NCI-H526 (cell line): ENCODE data around the gene PHF13.

Experiments used
- DNase-seq, 2 experiments: peaks; one replicate each; lab custom pipeline; 2025; lab: John Stamatoyannopoulos, UW

PHF13 gene

DNA sequence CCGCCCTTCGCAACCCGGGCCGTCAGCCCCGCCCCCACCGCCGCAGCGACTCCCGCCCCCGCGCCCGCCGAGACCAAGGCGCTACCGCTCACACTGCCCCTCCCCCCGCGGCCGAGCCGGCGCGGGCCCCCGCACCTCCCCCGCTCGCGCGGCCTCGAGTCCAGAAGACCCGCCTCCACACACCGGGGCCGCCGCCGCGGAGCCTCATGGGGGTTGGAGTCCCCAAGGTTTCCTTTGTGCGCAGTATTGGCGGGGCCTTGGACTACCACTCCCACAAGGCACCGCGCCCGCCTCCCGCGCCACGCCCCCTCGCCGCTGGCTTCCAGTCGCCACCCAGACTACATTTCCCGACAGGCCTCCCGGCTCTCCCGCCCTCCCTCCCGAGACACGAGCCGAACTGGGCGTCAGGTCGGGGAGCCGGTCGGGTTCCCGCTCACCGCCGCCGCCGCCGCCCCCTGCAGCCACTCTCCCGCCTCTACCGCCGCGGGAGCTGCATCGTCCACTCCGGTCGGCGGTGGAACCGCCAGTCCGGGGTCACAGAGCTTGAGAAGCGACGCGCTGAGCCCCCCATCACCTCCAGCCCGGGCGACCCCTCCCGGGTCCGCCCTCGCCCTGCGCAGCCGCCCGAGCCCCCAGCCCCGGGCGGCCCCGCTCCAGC, at the start of gene PHF13:
Gene PHF13 (plus strand): TSS at position 371 of the 658 bp plus-strand sequence. CDS start 336 bp downstream, outside the sequence.
- DNase-seq: peak; percentile 97 to 99

DNA sequence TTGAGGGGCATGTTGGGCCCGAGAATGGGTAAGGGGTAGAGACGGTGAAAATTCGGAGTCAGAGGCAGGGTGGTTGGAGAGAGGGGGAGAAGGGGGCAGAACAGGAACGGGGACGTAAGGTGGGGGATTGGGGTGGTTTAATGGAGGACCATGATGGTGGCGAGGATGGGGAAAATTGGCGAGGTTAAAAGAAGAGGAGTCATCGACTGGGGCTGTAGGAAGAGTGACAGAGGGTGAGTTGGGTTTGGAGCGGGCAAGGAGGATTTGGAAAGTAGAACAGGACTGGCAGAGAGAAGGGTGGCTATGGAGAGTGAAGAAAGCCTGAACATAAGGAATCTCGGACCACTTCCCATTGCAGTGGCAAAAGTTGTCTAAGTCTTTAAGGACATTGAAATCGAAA, 44.5 kb upstream of the PHF13 start:
- no peak for DNase-seq

DNA sequence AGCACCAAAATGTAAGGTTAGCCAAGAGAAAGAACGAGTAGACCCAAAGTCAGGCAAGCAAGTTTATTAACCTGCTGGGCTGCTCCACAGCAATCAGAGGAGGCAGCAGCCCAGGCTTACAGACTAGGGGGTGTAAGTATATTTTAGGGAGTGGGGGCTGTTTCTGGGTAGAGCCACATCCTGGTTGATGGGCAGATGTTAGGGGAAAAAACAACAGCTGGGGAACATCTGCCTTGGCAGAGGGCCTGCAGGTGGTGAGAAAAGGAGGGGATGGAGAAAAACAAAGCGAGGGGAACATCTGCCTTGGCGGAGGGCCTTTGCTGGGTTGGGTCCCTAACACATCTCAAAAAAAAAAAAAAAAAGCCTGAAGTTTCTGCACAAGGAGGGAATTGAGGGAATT, 43.4 kb upstream of the PHF13 start:
- DNase-seq: no peak

DNA sequence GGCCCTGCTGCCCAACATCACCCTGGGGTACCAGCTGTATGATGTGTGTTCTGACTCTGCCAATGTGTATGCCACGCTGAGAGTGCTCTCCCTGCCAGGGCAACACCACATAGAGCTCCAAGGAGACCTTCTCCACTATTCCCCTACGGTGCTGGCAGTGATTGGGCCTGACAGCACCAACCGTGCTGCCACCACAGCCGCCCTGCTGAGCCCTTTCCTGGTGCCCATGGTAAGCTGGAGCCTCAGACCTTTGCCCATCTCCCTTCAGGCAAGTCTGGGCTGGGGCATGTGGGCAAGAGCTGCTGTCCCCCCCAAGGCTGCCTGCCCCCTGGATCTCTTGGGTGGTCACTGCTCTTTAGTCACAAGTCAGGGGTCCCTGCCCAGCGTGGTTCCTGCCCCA, 42.5 kb upstream of the PHF13 start:
- DNase-seq: no peak

DNA sequence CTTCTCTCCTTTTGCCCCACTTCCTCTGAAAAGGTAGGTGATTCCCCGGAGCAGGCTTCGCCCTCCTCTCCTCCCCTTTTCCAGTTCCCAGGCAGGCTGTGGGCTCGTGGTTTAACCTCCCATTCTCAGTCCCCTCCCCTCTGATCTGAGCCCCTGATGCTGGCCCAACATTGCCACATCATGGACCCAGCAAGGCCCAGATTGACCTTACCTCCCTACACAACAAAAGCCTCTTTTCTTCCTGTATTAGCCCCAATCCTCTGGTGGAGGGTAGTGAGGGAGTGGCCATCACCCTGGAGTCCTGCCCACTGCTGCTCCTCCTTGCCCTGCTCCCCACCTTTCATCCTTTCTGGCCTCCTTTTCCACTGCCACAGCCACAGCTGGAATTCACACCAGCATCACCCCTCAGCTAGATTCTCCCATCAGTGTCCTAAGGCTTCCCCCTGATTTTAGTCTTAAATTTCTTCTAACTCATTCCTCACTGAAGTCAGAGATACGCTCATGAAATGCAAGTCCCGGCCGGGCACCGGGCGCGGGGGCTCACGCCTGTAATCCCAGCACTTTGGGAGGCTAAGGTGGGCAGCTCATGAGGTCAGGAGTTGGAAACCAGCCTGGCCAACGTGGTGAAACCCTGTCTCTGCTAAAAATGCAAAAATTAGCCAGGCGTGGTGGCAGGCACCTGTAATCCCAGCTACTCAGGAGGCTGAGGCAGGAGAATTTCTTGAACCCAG, 40.7 kb upstream of the PHF13 start:
- no peak for DNase-seq

DNA sequence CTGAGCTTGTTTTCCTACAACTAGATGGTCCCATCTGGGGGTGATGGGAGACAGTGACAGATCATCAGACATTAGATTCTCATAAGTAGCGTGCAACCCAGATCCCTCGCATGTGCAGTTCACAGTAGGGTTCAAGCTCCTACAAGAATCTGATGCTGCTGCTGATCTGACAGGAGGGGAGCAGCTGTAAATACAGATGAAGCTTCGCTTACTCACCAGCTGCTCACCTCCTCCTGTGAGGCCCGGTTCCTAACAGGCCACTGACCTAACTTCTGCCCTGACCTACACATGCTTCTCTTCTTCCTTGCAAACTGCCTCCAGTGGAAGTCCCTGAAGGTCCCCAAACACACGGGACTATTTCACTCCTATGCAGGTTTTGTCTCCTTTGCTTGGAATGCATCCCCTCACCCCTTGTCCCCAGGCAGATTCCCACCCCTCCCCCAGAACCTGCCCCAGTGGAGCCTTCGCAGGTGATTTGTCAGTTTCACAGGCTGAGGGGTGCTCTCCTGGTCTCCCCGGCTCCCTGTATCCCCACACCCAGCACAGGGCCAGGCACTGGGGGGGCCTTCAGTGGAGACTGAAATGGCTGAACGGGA, 39.4 kb upstream of the PHF13 start:
- DNase-seq: no peak

GRCh38 chr1:6574818-6575217, 38.7 kb upstream of the PHF13 start:
- no peak for DNase-seq

DNA sequence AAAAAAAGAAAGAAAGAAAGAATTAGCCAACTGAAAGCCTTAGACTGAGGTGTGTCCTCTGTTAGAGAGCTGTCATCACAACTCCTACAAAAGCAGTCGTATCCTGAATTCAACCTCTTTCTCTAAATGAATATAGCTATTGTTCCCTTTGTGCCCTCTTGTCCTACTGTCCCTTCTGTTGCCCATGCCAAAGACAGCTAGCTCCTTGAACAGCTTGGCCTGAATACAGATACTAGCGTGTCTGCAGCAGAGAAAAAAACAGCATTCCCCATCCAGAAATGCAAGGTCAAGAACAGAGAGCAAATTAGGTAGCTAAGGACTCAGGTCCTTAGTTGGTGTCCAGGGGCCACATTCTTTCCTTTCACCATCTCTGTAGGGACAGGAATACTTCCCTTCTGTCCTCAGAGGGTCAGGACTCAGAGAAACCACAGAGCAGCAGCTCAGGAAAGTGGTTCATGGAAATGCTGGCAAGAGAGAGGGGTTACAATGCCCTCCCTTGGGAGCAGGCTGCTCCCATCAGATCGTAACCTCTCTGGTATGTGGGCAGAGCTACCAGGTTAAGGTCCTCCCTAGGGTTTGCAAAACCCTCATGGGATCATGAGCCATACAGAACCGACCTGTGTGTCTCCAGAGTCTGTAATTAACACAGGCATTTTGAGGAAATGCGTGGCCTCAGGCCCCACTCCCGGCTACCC, 35.6 kb upstream of the PHF13 start:
- DNase-seq: no peak

- no peak for DNase-seq
Measured at GRCh38 chr1:6578624-6579373, 34.7 kb upstream of the PHF13 start.

DNA sequence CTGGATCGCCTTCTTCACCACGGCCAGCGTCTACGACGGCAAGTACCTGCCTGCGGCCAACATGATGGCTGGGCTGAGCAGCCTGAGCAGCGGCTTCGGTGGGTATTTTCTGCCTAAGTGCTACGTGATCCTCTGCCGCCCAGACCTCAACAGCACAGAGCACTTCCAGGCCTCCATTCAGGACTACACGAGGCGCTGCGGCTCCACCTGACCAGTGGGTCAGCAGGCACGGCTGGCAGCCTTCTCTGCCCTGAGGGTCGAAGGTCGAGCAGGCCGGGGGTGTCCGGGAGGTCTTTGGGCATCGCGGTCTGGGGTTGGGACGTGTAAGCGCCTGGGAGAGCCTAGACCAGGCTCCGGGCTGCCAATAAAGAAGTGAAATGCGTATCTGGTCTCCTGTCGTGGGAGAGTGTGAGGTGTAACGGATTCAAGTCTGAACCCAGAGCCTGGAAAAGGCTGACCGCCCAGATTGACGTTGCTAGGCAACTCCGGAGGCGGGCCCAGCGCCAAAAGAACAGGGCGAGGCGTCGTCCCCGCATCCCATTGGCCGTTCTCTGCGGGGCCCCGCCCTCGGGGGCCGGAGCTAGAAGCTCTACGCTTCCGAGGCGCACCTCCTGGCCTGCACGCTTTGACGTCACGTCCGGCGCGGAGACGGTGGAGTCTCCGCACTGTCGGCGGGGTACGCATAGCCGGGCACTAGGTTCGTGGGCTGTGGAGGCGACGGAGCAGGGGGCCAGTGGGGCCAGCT, 34.0 kb upstream of the PHF13 start, which contains the start of gene ZBTB48:
Gene ZBTB48 (plus strand): TSS at position 621 of the 745 bp plus-strand sequence. CDS start 616 bp downstream, outside the sequence.
- DNase-seq: peak; percentile 90 to 99

- DNase-seq: no peak
Measured at GRCh38 chr1:6580119-6580592, 33.4 kb upstream of the PHF13 start.

DNA sequence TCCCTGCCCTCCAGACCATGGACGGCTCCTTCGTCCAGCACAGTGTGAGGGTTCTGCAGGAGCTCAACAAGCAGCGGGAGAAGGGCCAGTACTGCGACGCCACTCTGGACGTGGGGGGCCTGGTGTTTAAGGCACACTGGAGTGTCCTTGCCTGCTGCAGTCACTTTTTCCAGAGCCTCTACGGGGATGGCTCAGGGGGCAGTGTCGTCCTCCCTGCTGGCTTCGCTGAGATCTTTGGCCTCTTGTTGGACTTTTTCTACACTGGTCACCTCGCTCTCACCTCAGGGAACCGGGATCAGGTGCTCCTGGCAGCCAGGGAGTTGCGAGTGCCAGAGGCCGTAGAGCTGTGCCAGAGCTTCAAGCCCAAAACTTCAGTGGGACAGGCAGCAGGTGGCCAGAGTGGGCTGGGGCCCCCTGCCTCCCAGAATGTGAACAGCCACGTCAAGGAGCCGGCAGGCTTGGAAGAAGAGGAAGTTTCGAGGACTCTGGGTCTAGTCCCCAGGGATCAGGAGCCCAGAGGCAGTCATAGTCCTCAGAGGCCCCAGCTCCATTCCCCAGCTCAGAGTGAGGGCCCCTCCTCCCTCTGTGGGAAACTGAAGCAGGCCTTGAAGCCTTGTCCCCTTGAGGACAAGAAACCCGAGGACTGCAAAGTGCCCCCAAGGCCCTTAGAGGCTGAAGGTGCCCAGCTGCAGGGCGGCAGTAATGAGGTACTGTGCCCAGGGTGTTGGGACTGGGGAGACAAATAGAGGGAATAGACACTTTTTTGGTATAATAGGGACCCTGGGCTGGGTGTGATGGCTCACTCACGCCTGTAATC, 32.7 kb upstream of the PHF13 start:
- DNase-seq: peak in 1 of 2 experiments; percentile 32

- no peak for DNase-seq
Measured at GRCh38 chr1:6581561-6582305, 31.8 kb upstream of the PHF13 start.

DNA sequence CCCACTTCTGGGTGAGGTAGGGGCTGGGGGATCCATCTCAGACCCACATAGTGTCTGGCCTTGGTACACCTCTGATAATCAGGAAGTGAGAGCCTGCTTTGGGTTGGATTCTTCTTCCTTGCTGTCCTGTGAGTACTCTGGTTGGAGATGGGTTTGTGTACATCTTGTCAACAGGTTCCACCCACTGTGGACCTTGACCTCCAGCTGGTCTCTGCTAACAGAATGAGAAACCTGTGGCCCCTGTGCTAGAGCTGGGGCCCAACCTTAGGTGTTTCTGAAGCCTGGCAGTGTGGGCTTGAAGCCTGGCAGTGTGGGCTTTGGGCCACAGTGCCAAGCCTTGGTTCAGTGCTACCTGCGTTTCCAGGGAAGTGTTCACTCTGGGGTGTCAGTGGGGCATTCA, 31.2 kb upstream of the PHF13 start:
- DNase-seq: peak; percentile 56 to 66

- no peak for DNase-seq
Measured at GRCh38 chr1:6584126-6585080, 29.1 kb upstream of the PHF13 start.

- DNase-seq: no peak
Measured at GRCh38 chr1:6585081-6585722, 28.3 kb upstream of the PHF13 start.

DNA sequence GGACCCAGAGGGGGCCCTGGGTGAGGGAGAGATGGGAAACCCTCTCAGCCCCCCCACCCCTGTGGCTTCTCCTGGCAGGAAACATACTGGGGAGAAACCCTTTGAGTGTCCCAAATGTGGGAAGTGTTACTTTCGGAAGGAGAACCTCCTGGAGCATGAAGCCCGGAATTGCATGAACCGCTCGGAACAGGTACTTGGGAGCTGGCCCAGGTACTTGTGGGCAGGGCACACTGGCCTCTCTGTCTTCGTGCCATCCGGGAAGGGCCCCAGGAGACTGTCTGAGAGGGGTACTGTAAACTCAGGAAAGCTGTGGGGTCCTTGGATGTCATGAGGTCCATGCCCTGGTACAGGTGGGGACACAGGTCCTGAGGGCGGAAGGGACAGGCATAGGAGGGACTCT, 27.7 kb upstream of the PHF13 start:
- DNase-seq: no peak

DNA sequence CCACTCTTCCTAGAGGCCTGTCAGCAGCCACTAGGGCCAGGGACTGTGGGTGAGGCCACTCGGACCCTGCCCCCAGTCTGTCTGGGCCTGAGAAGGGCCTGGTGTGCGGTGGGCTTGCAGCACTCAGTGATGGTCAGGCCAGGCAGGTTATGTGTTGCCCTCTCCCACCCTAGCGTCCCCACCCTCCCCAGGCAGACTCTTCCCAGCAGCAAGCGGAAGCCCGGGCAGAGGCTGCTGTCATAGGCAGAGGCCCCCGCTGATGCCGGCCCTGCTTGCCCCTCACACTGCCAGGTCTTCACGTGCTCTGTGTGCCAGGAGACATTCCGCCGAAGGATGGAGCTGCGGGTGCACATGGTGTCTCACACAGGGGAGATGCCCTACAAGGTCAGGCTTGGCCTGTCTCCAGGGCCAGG, 27.1 kb upstream of the PHF13 start:
- no peak for DNase-seq
